T-helper 1 cell treated with Interleukin-12 subunit alpha and Interleukin-12 subunit beta and Interleukin-4 antibody, amounts not matched to agents 30 ng/mL and 1 ng/mL, for 36 hours (primary cell): ENCODE measurements around the gene PLCB1. TPM values are rescaled to one million over a fixed set of nuclear protein-coding genes. Genes with fewer than 3 reads are reported as not detected.
"Not testable (repeated sequence)": the region's sequence is repeated elsewhere in the genome, so short reads cannot be mapped to it uniquely, and the experiment has no call there.

ENCODE experiments used
- intact Hi-C: fragments of 100-400 bp; cut with micrococcal nuclease; formaldehyde crosslinking; loops from one replicate; pipeline ENCODE4 v1.15.1; 2024
- total RNA-seq: library from RNA; stranded (reverse); gene quantifications from 2 replicates; pipeline ENCODE4 v1.2.3, GENCODE V29; 2022

The PLCB1 gene
- total RNA-seq, 1 donor from 2014 or later: 1.4 TPM

- intact Hi-C loops: no loop called here
These were observed 508.4 kb downstream of the PLCB1 start for GRCh38 chr20:8640461-8640860.

DNA sequence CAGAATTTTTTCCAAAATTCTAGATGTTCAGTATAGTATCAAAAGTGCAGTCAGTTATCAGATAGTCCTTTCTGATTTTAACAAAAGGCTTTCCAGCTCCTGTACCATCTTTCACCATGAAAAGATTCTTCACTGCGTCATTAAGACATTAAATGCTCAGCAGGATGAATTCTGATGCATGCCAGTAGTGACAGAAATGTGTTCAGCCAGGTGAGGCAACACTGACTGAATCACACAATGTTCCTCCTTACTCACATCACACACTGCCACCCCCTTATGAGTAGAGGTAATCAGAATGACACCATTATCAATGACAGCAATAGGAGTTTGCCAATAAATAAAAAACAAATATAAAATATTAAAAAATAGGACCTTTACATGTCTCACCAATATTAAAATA lies 510.2 kb downstream of the PLCB1 start:
- intact Hi-C loops: no loop called here

DNA sequence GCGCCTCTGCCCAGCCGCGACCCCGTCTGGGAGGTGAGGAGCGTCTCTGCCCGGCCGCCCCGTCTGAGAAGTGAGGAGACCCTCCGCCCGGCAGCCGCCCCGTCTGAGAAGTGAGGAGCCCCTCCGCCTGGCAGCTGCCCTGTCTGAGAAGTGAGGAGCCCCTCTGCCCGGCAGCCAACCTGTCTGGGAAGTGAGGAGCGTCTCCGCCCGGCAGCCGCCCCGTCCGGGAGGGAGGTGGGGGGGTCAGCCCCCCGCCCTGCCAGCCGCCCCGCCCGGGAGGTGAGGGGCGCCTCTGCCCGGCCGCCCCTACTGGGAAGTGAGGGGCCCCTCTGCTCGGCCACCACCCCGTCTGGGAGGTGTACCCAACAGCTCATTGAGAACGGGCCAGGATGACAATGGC lies 512.4 kb downstream of the PLCB1 start:
- intact Hi-C loops: not testable (repeated sequence)

DNA sequence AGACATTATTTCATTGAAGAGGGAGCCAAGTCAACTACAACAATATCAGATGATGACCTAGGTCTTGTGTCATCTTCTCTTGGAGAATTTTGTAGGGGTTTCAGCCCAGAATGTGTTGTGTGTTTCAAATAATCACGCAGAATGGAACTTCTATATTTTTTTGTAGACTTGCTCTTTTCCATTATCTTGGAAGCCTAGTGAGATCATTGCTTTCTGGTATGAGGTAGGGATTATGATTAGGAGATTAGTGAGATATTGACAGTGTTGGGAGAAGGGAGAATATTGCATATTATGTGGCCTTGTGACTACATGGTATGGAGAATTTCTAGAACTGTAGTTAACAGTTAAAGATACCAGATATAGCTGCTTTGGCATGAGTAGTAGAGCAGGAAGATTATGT lies 513.3 kb downstream of the PLCB1 start:
- intact Hi-C loops: no loop called here

DNA sequence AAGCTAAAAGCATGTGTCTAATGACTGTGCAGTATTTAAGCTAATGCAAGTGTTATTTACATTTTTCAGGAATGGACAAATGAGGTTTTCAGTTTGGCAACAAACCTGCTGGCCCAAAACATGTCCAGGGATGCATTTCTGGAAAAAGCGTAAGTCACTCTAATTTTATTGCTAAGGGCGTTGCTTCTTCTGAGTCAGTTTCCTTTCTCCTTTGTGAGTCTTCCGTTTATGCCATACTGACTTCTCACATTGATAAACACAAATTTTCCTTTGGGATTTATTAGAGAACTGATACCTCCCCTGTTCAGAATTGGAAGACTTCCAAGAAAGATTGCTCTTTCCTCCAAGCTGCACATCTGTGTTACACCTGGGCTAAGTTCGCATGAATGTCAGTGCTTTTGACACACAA lies 514.0 kb downstream of the PLCB1 start:
- intact Hi-C loops: no loop called here

DNA sequence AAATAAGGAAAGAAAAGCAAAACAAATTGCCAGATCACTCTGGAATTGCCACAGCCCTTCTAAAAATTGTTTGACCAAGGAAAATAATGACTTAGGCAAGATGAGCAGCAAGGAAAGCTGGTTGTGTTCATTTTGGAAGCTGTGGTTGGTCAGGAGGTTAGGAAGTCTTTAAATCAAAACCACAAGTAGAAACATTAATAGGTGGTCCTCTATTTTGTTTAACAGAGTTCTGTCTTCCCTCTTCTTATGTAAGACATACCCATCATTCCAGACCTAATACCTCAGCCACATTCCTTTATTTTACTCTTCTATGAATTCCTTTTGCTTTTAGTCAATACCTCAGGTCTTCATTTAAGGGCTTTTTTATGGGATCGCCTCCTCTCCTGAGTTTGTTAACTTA lies 514.6 kb downstream of the PLCB1 start:
- intact Hi-C loops: no loop called here

GRCh38 chr20:8647961-8648441 lies 515.9 kb downstream of the PLCB1 start:
- intact Hi-C loops: no loop called here

DNA sequence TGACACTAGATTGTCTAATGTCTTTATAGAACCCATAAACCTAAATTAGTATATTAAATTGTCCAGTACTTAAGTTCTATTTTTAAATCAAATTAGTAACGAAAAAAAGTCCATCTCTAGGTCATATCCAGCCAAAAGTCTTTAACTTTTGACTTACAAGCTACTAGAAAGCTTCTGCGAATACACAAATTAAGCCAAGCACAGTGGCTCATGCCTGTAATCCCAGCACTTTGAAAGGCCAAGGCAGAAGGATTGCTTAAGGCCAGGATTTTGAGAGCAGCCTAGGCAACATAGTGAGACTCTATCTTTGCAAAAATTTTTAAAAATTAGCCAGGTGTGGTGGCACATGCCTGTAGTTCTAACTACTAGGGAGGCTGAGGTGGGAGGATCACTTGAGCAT lies 516.4 kb downstream of the PLCB1 start:
- intact Hi-C loops: no loop called here

- intact Hi-C loops: no loop called here
These were observed 520.3 kb downstream of the PLCB1 start for GRCh38 chr20:8652396-8652795.

GRCh38 chr20:8654486-8654885 lies 522.4 kb downstream of the PLCB1 start:
- intact Hi-C loops: no loop called here

DNA sequence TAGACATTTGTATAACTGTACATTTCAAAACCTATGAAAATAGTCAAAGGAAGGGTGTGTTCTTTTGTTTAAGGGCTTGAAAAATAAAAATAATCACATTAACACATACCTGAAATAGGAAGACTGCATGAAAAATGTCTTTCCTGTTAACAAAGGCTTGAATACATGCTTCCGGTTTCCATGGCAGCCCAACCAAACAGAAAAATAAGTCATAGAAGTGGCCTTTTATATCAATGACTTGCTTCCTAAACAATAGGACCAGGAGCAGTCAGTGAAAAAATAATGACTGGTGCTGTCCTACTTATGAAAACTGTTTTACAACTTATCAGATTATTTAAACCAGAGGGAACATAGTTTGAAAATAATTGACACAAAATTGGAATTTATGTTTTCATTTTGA lies 524.3 kb downstream of the PLCB1 start:
- intact Hi-C loops: no loop called here

- intact Hi-C loops: no loop called here
These were observed 525.6 kb downstream of the PLCB1 start for GRCh38 chr20:8657664-8658063.

- intact Hi-C loops: no loop called here
These were observed 526.0 kb downstream of the PLCB1 start for GRCh38 chr20:8658103-8658502.

DNA sequence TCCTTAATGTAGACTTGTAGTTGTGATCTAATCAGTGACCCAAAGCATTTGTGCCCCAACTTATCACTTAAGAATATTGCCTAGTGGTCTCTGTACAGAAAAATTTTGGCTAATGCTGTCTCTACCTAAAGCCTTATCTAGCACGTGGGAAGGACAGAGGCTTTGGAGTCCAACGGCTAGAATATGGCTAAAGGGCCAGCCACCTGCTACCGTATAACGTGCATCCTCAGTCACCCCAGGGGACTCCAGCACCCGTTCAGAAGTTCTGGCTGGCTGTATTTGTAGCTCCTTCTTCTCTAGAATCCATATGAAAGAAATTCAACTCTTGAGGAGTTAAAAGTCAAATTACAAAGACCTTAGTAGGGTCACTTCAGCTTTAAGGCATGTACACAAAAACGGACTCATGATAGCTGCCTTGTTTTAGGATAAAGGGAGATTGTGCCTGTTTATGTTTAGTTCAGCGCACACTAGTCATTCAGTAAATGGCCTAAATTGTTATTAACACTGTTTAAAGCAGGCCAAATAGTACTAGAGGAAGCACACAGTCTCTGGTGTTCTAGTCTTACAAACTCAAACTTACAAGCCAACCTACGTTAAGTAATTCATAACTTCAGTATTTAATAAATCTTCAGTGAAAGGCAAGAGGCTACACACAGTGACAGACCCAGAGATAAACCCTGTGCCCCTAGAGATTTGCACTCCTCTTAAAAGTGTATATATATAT lies 529.3 kb downstream of the PLCB1 start:
- intact Hi-C loops: loop anchor here (1.0 to 5.0 kb wide), 5 partner anchors 61 to 644 kb away; partner anchors contain the start of genes PLCB1 and TMX4

GRCh38 chr20:8662433-8662954 lies 530.4 kb downstream of the PLCB1 start:
- intact Hi-C loops: loop anchor here (5.0 kb wide), 4 partner anchors 60 to 645 kb away; partner anchors contain the start of gene TMX4

- intact Hi-C loops: loop anchor here (5.0 kb wide), 4 partner anchors 59 to 646 kb away; partner anchors contain the start of gene TMX4
These were observed 531.4 kb downstream of the PLCB1 start for GRCh38 chr20:8663424-8663823.

- intact Hi-C loops: loop anchor here (5.0 kb wide), 4 partner anchors 58 to 647 kb away; partner anchors contain the start of gene TMX4
These were observed 532.7 kb downstream of the PLCB1 start for GRCh38 chr20:8664778-8665177.

DNA sequence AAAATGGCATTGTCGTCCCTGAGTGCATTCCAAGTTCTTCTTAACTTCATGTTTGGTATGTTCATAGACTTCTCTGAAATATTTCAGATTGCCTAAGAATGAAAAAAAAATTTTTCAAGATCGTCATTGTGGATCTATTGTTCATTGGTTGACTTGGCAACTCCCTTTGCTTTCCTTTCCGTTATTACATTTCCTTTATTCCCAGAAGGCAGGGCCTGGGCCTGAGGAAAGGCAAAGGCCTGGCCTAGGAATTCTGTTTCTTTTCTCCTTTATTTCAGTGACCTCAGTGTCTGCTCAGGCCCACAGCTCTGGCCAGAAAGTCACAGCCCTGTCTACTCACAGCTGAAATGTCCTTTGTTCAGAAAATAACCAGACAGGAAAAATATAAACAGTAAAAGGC lies 535.2 kb downstream of the PLCB1 start:
- intact Hi-C loops: no loop called here

- intact Hi-C loops: no loop called here
These were observed 538.3 kb downstream of the PLCB1 start for GRCh38 chr20:8670207-8670892.

GRCh38 chr20:8670893-8671215 lies 538.8 kb downstream of the PLCB1 start:
- intact Hi-C loops: no loop called here

DNA sequence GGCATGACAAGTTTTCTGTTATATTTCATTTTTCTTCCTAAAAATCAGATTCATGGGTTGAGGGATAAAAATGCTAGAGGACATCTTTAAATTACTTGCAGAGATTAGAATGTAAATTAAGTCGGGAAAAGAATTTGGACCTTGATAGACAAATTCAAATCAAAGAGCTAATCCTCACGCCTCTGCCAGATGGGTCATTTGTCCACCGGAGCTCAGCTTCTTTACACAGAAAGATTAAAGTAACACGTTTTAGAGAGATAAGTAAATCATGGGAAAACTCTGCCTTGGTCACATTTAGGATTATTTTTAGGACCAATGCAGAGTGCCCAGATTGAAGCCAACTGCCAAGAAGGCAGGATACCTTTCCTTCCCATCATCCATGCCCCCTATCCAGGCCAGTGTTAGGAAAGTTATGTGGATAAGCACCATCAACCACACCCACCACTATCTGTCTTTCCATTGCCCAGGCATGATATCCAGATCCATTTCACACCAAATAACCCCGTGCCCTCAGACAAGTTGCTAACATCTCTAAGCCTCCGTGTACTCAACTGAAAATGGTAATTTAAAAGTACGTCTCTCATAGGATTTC lies 539.4 kb downstream of the PLCB1 start:
- intact Hi-C loops: no loop called here

DNA sequence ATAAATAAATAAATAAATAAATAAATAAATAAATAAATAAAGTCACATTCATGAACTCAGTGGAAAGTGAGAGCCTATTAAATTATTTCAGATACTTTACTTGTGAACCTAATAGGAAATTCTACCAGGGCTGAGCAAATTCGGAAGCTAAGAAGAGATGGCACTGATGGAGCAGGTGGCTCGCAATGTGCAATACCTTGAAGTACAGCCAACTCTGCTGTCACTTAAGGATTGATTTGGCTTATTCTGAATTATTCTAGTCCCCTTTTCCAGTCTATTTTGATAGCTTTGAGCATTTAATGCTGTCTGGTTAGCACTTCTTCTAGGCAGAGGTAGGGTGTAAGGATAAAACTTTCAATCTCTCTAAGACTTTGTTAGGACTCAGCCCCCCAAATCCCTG lies 541.0 kb downstream of the PLCB1 start:
- intact Hi-C loops: no loop called here
